Sigmoid colon (tissue), 7 donors: Measurements from ENCODE around the gene TUBB1. TPM values are rescaled to one million over a fixed set of nuclear protein-coding genes. Genes with fewer than 3 reads are reported as not detected.

Experiments
- DNase-seq: peaks from one replicate; pipeline ENCODE4 v3.0.0-alpha.2; 2019
- H3K27ac ChIP-seq, 4 donors: fragments of 200-600 bp; sonication (generic); one replicate each; pipeline ENCODE4 v1.5.1; 2016 to 2019; ENCODE audit warnings: mild to moderate bottlenecking in 1 of 4
- H3K27me3 ChIP-seq, 3 donors: fragments of 200-600 bp; sonication (generic); one replicate each; pipeline ENCODE4 v1.5.1; 2019; ENCODE audit warnings: mild to moderate bottlenecking in 1 of 3
- H3K36me3 ChIP-seq, 4 donors: fragments of 200-600 bp; sonication (generic); one replicate each; pipeline ENCODE4 v1.5.1; 2016 to 2019
- H3K4me1 ChIP-seq, 4 donors: fragments of 200-600 bp; sonication (generic); one replicate each; pipeline ENCODE4 v1.5.1; 2017 to 2019
- H3K4me3 ChIP-seq, 4 donors: fragments of 200-600 bp; sonication (generic); one replicate each; pipeline ENCODE4 v1.5.1; 2017 to 2019; ENCODE audit warnings: mild to moderate bottlenecking in 2 of 4, moderate library complexity in 1 of 4
- H3K9me3 ChIP-seq, 4 donors: fragments of 200-600 bp in 3 of 4; sonication (generic) in 3 of 4; one replicate each; pipeline versions ENCODE4 v1.5.1 to v1.6.1; 2013 to 2019
- CTCF ChIP-seq, 4 experiments: fragments of 450-650 bp in 3 of 4; fragments of 200-600 bp in 1 of 4; IDR thresholded peaks; one replicate each; pipeline ENCODE4 v1.5.1; 2016 to 2019; ENCODE audit warnings: antibody characterized with exemption in 4 of 4, mild to moderate bottlenecking in 3 of 4, moderate library complexity in 2 of 4
- EP300 ChIP-seq, 4 donors: sonication (generic); formaldehyde crosslinking; IDR thresholded peaks; one replicate each; pipeline ENCODE4 v1.6.1; 2017; ENCODE audit warnings: antibody characterized with exemption in 4 of 4
- POLR2A ChIP-seq, 2 donors: fragments of 450-650 bp; IDR thresholded peaks; one replicate each; pipeline ENCODE4 v1.6.1; 2016; ENCODE audit warnings: antibody characterized with exemption in 2 of 2, mild to moderate bottlenecking in 2 of 2, moderate library complexity in 2 of 2
- POLR2AphosphoS5 ChIP-seq, 4 donors: sonication (generic); formaldehyde crosslinking; IDR thresholded peaks; one replicate each; pipeline ENCODE4 v1.6.1; 2017; ENCODE audit warnings: antibody characterized with exemption in 4 of 4
- WGBS, 2 donors: extraction: QIAGEN DNeasy Blood & Tissue Kit; methylation state at CpG; one replicate each; pipeline ENCODE4 v1.1.7; 2013; 5-methylcytosine and 5-hydroxymethylcytosine counted together
- intact Hi-C: fragments of 100-400 bp; cut with DNase I; formaldehyde crosslinking; loops from one replicate; pipeline ENCODE4 v1.15.1; 2023
- polyA plus RNA-seq, 3 donors: library from polyadenylated mRNA; stranded (reverse); fragments of 200-250 nt; gene quantifications; one replicate each; pipeline ENCODE4 v1.2.3, GENCODE V29; 2013
- total RNA-seq, 4 donors: library from RNA; depleted of rRNA; stranded (reverse); fragments of >200 nt; gene quantifications; one replicate each; pipeline ENCODE4 v1.1.0, GENCODE V29; 2016
- donor health status: healthy with polysubstance abuse.
- donor health status: Bipolar disorder and iron deficiency.
- donor health status: healthy.

The TUBB1 gene
- total RNA-seq (under 1 TPM in 2 of 4 donors, not detected in 2; 0.14 to 0.16 TPM), polyA plus RNA-seq (under 1 TPM in 2 of 3 donors, not detected in 1; 0.03 to 0.60 TPM)

GRCh38 chr20:59019217-59019616 is at the start of gene TUBB1:
TSS of gene TUBB1 (plus strand) at chr20:59019429. CDS start at chr20:59019523, 94 bp downstream.
- TF ChIP-seq CTCF (IDR thresholded peaks at IDR 0.05) (no peak), EP300 (IDR thresholded peaks at IDR 0.05) (no peak), POLR2A (IDR thresholded peaks at IDR 0.05) (no peak), POLR2AphosphoS5 (IDR thresholded peaks at IDR 0.05) (no peak)
- DNase-seq = peak; percentile 44
- intact Hi-C loops = no loop called here
- 96% methylated on average over 5 of the region's 5 CpGs for WGBS, 2 donors
- H3K9me3 ChIP-seq = no peaks in the 10 kb centered on the region
- peaks cover 6 to 21% (median 20%) of the 10 kb centered on the region in 4 donors for H3K36me3 ChIP-seq
- H3K4me3 ChIP-seq = no peak within 1 kb of the TSS
- H3K27me3 ChIP-seq = no peaks in the 10 kb centered on the region
- no peak within 1 kb of the TSS for H3K27ac ChIP-seq
- H3K4me1 ChIP-seq = peaks cover 0 to 7% (median 3%) of the 10 kb centered on the region in 4 donors

DNA sequence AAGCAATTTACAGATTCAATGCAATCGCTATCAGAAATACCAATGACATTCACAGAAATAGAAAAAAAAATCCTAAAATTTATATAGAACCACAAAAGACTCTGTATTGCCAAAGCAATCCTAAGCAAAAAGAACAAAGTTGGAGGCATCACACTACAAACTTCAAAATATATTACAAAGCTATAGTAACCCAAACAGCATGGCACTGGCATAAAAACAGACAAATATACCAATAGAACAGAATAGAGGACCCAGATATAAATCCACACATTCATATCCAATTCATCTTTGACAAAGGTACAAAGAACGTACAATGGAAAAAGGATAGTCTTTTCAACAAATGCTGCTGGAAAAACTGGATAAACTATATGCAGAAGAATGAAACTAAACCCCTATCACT is 49.8 kb upstream of the TUBB1 start:
- intact Hi-C loops = no loop called here
- 68 to 77% methylated on average over 2 of the region's 2 CpGs for WGBS, 2 donors
- Histone ChIP-seq H3K27me3 (no peaks in the 10 kb centered on the region), H3K4me3 (no peak overlapping the region), H3K9me3 (no peaks in the 10 kb centered on the region), H3K4me1 (no peaks in the 10 kb centered on the region), H3K36me3 (no peaks in the 10 kb centered on the region), H3K27ac (no peak overlapping the region)
- no peak for DNase-seq
- TF ChIP-seq POLR2A (IDR thresholded peaks at IDR 0.05) (no peak), POLR2AphosphoS5 (IDR thresholded peaks at IDR 0.05) (no peak), CTCF (IDR thresholded peaks at IDR 0.05) (no peak), EP300 (IDR thresholded peaks at IDR 0.05) (no peak)

DNA sequence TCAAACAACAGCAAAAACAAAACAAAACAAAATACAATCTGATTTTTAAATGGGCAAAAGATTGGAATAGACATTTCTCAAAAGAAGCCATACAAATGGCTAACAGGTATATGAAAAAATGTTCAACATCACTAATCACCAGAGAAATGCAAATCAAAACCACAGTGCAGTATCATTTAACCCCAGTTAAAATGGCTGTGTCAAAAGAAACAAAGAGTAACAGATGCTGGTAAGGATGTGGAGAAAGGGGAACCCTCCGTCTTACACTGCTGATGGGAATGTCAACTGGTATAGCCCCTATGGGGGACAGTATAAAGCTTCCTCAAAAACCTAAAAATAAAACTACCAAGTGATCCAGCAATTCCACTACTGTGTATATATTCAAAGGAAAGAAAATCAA is 49.1 kb upstream of the TUBB1 start:
- Histone ChIP-seq H3K4me3 (no peak overlapping the region), H3K27me3 (no peaks in the 10 kb centered on the region), H3K27ac (no peak overlapping the region), H3K9me3 (no peaks in the 10 kb centered on the region), H3K4me1 (no peaks in the 10 kb centered on the region), H3K36me3 (no peaks in the 10 kb centered on the region)
- intact Hi-C loops = no loop called here
- WGBS, 2 donors = 60 to 90% methylated on average over 1 of the region's 1 CpG
- TF ChIP-seq POLR2A (IDR thresholded peaks at IDR 0.05) (no peak), CTCF (IDR thresholded peaks at IDR 0.05) (no peak), POLR2AphosphoS5 (IDR thresholded peaks at IDR 0.05) (no peak), EP300 (IDR thresholded peaks at IDR 0.05) (no peak)
- no peak for DNase-seq

DNA sequence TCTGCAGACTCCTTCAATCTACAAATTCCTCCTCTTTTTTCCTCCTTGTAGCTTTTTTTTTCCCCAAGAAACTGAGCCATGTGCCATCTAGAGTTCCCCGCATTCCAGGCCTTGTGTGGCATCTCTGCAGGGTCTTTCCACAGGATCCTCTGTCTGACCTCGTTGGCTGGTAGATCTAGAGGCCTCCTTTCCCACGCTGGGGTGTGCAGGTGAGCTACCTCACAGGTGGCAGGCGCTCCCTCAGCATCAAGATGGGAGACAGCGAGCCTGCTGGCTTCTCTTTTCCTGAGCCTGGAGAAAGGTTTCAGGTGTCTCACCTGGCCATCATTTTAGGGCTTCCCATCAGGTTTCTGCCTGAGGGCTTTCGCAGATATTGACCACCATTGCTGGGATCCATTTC is 47.8 kb upstream of the TUBB1 start:
- Histone ChIP-seq H3K27ac (no peak overlapping the region), H3K4me3 (no peak overlapping the region), H3K9me3 (peaks cover 0 to 5% (median 0%) of the 10 kb centered on the region in 4 donors), H3K27me3 (no peaks in the 10 kb centered on the region), H3K4me1 (no peaks in the 10 kb centered on the region), H3K36me3 (no peaks in the 10 kb centered on the region)
- no peak for TF ChIP-seq EP300 (IDR thresholded peaks at IDR 0.05)
- no peak for TF ChIP-seq POLR2A (IDR thresholded peaks at IDR 0.05)
- intact Hi-C loops = no loop called here
- no peak for DNase-seq
- 83 to 84% methylated on average over 6 of the region's 6 CpGs for WGBS, 2 donors

DNA sequence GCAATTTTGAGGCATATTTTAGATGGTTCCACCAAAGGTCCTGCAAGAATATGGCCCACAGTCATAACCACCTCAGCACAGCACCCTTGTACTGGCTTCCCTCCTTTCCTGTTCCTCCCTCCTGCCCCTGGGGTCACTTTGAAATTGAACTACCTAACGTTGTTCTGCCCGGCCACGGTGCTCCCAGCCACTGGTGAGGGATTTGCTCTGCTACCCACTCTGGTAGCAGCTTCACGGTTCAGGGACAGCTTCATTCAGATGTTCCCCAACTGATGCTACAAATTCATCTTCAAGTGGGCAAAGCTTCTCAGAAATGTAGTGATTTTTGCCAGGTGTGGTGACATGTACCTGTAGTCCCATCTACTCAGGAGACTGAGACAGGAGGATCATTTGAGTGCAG is 46.0 kb upstream of the TUBB1 start:
- H3K4me1 ChIP-seq = no peaks in the 10 kb centered on the region
- intact Hi-C loops = no loop called here
- 84 to 85% methylated on average over 4 of the region's 4 CpGs for WGBS, 2 donors

More for the DNA sequence above, 46.0 kb upstream of the TUBB1 start:
- Histone ChIP-seq H3K4me3 (no peak overlapping the region), H3K27ac (no peak overlapping the region), H3K27me3 (no peaks in the 10 kb centered on the region), H3K9me3 (peaks cover 0 to 5% (median 0%) of the 10 kb centered on the region in 4 donors), H3K36me3 (no peaks in the 10 kb centered on the region)
- no peak for DNase-seq
- TF ChIP-seq POLR2A (IDR thresholded peaks at IDR 0.05) (no peak), EP300 (IDR thresholded peaks at IDR 0.05) (no peak), POLR2AphosphoS5 (IDR thresholded peaks at IDR 0.05) (no peak), CTCF (IDR thresholded peaks at IDR 0.05) (no peak)
